K562 (cell line): ENCODE measurements around the gene MTRF1L. TPM values are rescaled to one million over a fixed set of nuclear protein-coding genes. Genes with fewer than 3 reads are reported as not detected.

Experiments used
- ELF2 ChIP-seq: fragments of 250-450 bp; sonication (Bioruptor Pico); IDR thresholded peaks from 2 replicates; pipeline ENCODE4 v1.5.0; 2021; ENCODE audit warnings: mild to moderate bottlenecking
- NCOA2 ChIP-seq, 2 experiments: fragments of 450-650 bp; IDR thresholded peaks; 2 replicates each; pipeline ENCODE4 v1.6.1; 2018; ENCODE audit warnings: mild to moderate bottlenecking in 2 of 2, moderate library complexity in 1 of 2; ENCODE audit not compliant: partially characterized antibody in 2 of 2
- NUFIP1 ChIP-seq: fragments of 450-650 bp; IDR thresholded peaks from 2 replicates; pipeline ENCODE4 v1.6.1; 2018; ENCODE audit not compliant: partially characterized antibody
- SIRT6 ChIP-seq: IDR thresholded peaks from one replicate; pipeline ENCODE4 v1.6.1; 2012; ENCODE audit warnings: low read depth, mild to moderate bottlenecking, control low read depth, inconsistent platforms, low read length, moderate library complexity
- USF1 ChIP-seq: sonication (generic); formaldehyde crosslinking; IDR thresholded peaks from 2 replicates; pipeline ENCODE4 v1.9.0; 2022; ENCODE audit warnings: mild to moderate bottlenecking, missing genetic modification reagents
- ZNF232 ChIP-seq: sonication (generic); formaldehyde crosslinking; IDR thresholded peaks from 2 replicates; pipeline ENCODE4 v1.8.0; 2022; ENCODE audit warnings: mild to moderate bottlenecking, missing genetic modification reagents
- ZNF24 ChIP-seq: fragments of 450-650 bp; IDR thresholded peaks from 2 replicates; pipeline ENCODE4 v1.6.1; 2016
- ZNF41 ChIP-seq: fragments of 250-450 bp; sonication (Bioruptor Pico); conservative IDR thresholded peaks from 2 replicates; pipeline ENCODE4 v1.4.0; 2020; ENCODE audit warnings: mild to moderate bottlenecking
- ZNF76 ChIP-seq: fragments of 250-450 bp; sonication (Bioruptor Pico); IDR thresholded peaks from 2 replicates; pipeline ENCODE4 v1.4.0; 2020; ENCODE audit warnings: mild to moderate bottlenecking, moderate library complexity, borderline replicate concordance
- polyA plus RNA-seq, 8 experiments: library from polyadenylated mRNA; depleted of rRNA in 4 of 8; stranded (reverse) in 5 of 8; unstranded in 3 of 8; fragments of >200 nt; fragmentation: Nextera tagmentation in 2 of 8; fragmentation: Illumina TruSeq in 1 of 8; extraction: Ambion mirVana in 2 of 8; extraction: Trizol in 1 of 8; gene quantifications; 2 replicates each; pipeline versions ENCODE4 v1.2.1 to v1.2.3, GENCODE V29; 2011 to 2014; ENCODE audit warnings: inconsistent platforms in 1 of 8, missing spikeins in 1 of 8
- total RNA-seq, 7 experiments: library from RNA; depleted of rRNA in 6 of 7; stranded (reverse); fragments of >200 nt in 6 of 7; fragmentation: Illumina TruSeq in 2 of 7; extraction: Trizol in 2 of 7; gene quantifications; 2 replicates each; pipeline versions ENCODE4 v1.2.1 to v1.2.3, GENCODE V29; 2011 to 2021; ENCODE audit warnings: low replicate concordance in 1 of 7

MTRF1L gene
- total and polyA plus RNA-seq, 9 of the 15 experiments (the other 6 are each of a cell fraction or from before 2014, with no cell fraction given): 10.7 to 34.0 (median 30.2) TPM

DNA sequence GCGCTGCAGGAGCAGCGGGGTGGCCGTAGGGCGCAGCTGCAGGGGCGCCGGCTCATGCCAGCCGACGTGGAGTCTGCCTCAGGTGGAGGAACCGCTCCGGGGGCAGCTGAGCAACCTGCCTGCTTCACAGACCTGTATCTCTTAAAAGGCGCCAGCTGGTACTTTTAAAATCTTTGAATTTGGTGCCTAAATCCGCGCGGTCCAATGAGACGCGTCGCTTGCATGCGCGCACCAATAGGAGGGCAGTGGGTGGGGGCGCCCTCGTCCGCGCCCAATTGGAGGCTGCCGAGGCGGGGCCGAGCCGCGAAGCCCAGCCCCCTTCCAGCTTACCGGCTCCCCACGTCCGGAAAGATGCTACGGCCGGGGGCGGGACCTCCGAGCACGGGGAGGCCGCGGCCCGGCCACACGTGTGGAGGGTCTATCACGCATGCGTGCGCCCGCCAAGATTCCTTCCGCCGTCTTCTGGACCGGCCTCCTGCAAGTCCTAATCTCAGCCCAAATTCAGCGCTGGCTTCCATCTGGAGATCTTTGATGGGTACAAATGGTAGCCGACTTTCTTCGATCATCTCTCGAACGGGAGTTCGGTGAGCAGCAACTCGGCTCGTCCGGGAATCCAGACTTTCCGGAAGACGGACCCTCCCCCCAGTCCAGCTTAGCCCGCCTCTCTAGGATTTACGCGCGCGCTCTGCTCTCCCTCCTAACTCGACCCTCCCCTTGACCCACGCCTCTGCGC is 19.4 kb downstream of the MTRF1L start, which contains the start of gene FBXO5 (continued):
- TF ChIP-seq USF1 (CRISPR knock-in tag): 0 out of 2 replicates have a peak, but pooled peaks have one; percentile 32
- no peak for TF ChIP-seq SIRT6
- TF ChIP-seq ZNF41 (CRISPR knock-in tag): 0 out of 2 replicates have a peak, but pooled peaks have one; percentile 12
- no peak for TF ChIP-seq NCOA2 (IDR thresholded peaks at IDR 0.05; ENCODE audit: partially characterized antibody in 2 of 2)
- no peak for TF ChIP-seq NUFIP1
- TF ChIP-seq ZNF232 (CRISPR knock-in tag): no peak
- peak; percentile 69 for TF ChIP-seq ELF2 (CRISPR knock-in tag)
- TF ChIP-seq ZNF76 (CRISPR knock-in tag): 0 out of 2 replicates have a peak, but pooled peaks have one; percentile 39
- TF ChIP-seq ZNF24: 0 out of 2 replicates have a peak, but pooled peaks have one; percentile 15
